PC-3 (cell line): ENCODE results near the gene NPHP1. TPM values are rescaled to one million over a fixed set of nuclear protein-coding genes. Genes with fewer than 3 reads are reported as not detected.

Source experiments
- ATAC-seq: fragments of 200-7000 bp; cut with Tn5 transposase; 2 replicates; pipeline ENCODE4 v1.9.1; 2020; ENCODE audit warnings: mild to moderate bottlenecking, moderate library complexity
- BruUV-seq: library from RNA; stranded (reverse); fragments of 400-500 nt; replicated peaks from 2 replicates; lab custom pipeline; 2021; lab: Mats Ljungman, UMichigan
- CTCF ChIA-PET: fragments of 300-600 bp; sonication (Branson Sonifier 250); formaldehyde crosslinking; loops from one replicate; lab custom pipeline; 2022; ENCODE audit warnings: antibody characterized with exemption; lab: Charles Lee
- POLR2A ChIA-PET: fragments of 300-600 bp; sonication (Branson Sonifier 250); formaldehyde crosslinking; loops from one replicate; lab custom pipeline; 2022; ENCODE audit warnings: antibody characterized with exemption; ENCODE audit not compliant: unreplicated experiment; lab: Charles Lee
- DNase-seq: peaks from one replicate; pipeline ENCODE4 v3.0.0-alpha.2; 2015
- H2AFZ ChIP-seq: fragments of 300-600 bp; sonication (generic); 2 replicates; pipeline ENCODE4 v1.6.0; 2016; ENCODE audit warnings: antibody characterized with exemption, low read length
- H3F3A ChIP-seq: fragments of 300-600 bp; sonication (generic); one replicate; pipeline ENCODE4 v1.6.0; 2017; ENCODE audit warnings: antibody characterized with exemption, low read length, control low read depth, mild to moderate bottlenecking; ENCODE audit not compliant: unreplicated experiment
- H3K27ac ChIP-seq: fragments of 300-600 bp; sonication (generic); 2 replicates; pipeline ENCODE4 v1.5.1; 2016; ENCODE audit warnings: mild to moderate bottlenecking, low read length
- H3K27me3 ChIP-seq: fragments of 300-600 bp; sonication (generic); 2 replicates; pipeline ENCODE4 v1.6.1; 2016; ENCODE audit warnings: low read length, mixed read lengths
- H3K36me3 ChIP-seq: fragments of 300-600 bp; sonication (generic); 2 replicates; pipeline ENCODE4 v1.6.1; 2016; ENCODE audit warnings: low read depth, mixed run types, low read length, mixed read lengths
- H3K4me1 ChIP-seq: fragments of 300-600 bp; sonication (generic); 2 replicates; pipeline ENCODE4 v1.5.1; 2016; ENCODE audit warnings: low read length; ENCODE audit not compliant: insufficient read depth
- H3K4me2 ChIP-seq: fragments of 300-600 bp; sonication (generic); 2 replicates; pipeline ENCODE4 v1.6.0; 2016; ENCODE audit warnings: low read length
- H3K4me3 ChIP-seq: fragments of 300-600 bp; sonication (generic); 2 replicates; pipeline ENCODE4 v1.5.1; 2016; ENCODE audit warnings: mild to moderate bottlenecking, low read length, mixed read lengths
- H3K79me2 ChIP-seq: fragments of 300-600 bp; sonication (generic); 2 replicates; pipeline ENCODE4 v1.6.1; 2017; ENCODE audit warnings: low read length, mixed read lengths
- H3K9ac ChIP-seq: fragments of 300-600 bp; sonication (generic); 2 replicates; pipeline ENCODE4 v1.6.0; 2016; ENCODE audit warnings: mild to moderate bottlenecking, low read length
- H3K9me2 ChIP-seq: fragments of 300-600 bp; sonication (generic); replicated peaks from 2 replicates; pipeline ENCODE4 v1.6.1; 2016; ENCODE audit warnings: mixed run types, low read length, mixed read lengths
- H3K9me3 ChIP-seq: fragments of 300-600 bp; sonication (generic); 2 replicates; pipeline ENCODE4 v1.6.1; 2016; ENCODE audit warnings: low read length, mixed read lengths
- H4K20me1 ChIP-seq: fragments of 300-600 bp; sonication (generic); 2 replicates; pipeline ENCODE4 v1.6.1; 2016; ENCODE audit warnings: low read length, mixed read lengths
- CTCF ChIP-seq: fragments of 300-600 bp; sonication (generic); conservative IDR thresholded peaks from 2 replicates; pipeline ENCODE4 v1.5.1; 2017; ENCODE audit warnings: antibody characterized with exemption, low read depth, mild to moderate bottlenecking, low read length
- EZH2 ChIP-seq: fragments of 300-600 bp; sonication (generic); IDR thresholded peaks from one replicate; pipeline ENCODE4 v1.6.1; 2017; ENCODE audit warnings: antibody characterized with exemption, mild to moderate bottlenecking, low read length; ENCODE audit not compliant: unreplicated experiment
- EZH2phosphoT487 ChIP-seq: fragments of 300-600 bp; sonication (generic); IDR thresholded peaks from 2 replicates; pipeline ENCODE4 v1.6.1; 2018; ENCODE audit warnings: mild to moderate bottlenecking, antibody characterized with exemption, low read length, borderline replicate concordance
- intact Hi-C: fragments of 100-400 bp; cut with micrococcal nuclease; formaldehyde crosslinking; loops from 2 replicates; pipeline ENCODE4 v1.9.0; 2023
- total RNA-seq: library from RNA; depleted of rRNA; stranded (reverse); fragments of >200 nt; gene quantifications from 2 replicates; pipeline ENCODE4 v1.2.3, GENCODE V29; 2014

NPHP1 gene
- total RNA-seq, 1 experiment from 2014 or later: 4.2 TPM

GRCh38 chr2:110104025-110104771 is 100.6 kb downstream of the NPHP1 start:
- H3K4me2 ChIP-seq: peak overlapping the region; percentile 73
- POLR2A ChIA-PET: no interaction called here
- H3K9ac ChIP-seq: peak overlapping the region; percentile 90
- TF ChIP-seq CTCF (no peak), EZH2 (no peak)
- peaks cover 68% of the 10 kb centered on the region for H3K79me2 ChIP-seq
- ATAC-seq (no peak), DNase-seq (peak; percentile 62)
- CTCF ChIA-PET: no interaction called here
- H3K27ac ChIP-seq: peak overlapping the region; percentile 98
- intact Hi-C loops: no loop called here
- H2AFZ ChIP-seq: no peak overlapping the region
- no peaks in the 10 kb centered on the region for H4K20me1 ChIP-seq
- peaks cover 29% of the 10 kb centered on the region for H3F3A ChIP-seq
- BruUV-seq: no TSS peak
- H3K27me3 ChIP-seq: no peaks in the 10 kb centered on the region
- peaks cover 27% of the 10 kb centered on the region for H3K36me3 ChIP-seq
- no peaks in the 10 kb centered on the region for H3K9me3 ChIP-seq
- H3K9me2 ChIP-seq: no peaks in the 10 kb centered on the region
- H3K4me1 ChIP-seq: peaks cover 88% of the 10 kb centered on the region
- H3K4me3 ChIP-seq: no peak overlapping the region

DNA sequence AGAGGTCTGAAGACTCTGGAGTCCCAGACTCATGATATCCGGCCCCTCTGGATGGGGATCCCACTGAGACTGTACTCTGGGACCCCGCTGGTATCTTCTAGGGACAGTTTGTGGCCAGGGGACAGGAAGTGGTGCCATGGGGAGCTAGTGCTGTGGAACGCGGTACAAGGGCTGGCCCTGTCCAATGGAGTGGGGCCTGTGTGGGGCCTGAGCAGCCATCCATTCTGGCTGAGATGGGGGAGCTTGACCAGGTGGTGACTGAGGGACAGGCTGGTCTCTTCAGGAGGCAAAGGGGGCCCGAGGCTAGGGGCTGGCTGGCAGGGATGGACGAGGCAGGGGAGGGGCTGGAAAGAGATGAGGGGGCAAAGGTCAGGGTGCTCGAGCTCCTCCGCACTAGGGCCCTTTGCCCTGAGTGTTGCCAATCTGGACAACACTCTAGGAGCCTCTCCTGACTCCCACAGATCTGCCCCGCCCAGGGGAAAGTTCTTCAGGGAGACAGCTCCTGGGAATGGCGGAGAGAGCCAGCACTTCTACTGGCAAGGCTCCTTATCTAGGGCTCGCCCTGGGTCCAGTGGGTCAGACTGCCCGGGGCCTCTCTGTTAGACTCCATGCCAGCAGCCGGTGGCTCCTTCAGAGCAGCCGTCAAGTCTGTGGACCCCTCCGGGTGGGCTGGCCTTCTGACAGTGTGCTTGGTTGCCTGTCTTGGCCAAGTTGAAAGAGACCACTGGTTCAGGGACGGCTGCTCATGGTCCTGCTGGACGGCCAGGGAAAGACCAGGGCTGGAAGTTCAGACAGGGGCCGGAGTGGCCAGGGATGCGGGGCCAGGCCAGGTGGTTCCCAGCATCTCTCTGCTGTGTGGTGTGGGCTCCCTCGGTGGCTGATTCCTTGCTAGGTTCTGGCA is 101.5 kb downstream of the NPHP1 start:
- no peak for TF ChIP-seq EZH2
- TF ChIP-seq EZH2phosphoT487: no peak

DNA sequence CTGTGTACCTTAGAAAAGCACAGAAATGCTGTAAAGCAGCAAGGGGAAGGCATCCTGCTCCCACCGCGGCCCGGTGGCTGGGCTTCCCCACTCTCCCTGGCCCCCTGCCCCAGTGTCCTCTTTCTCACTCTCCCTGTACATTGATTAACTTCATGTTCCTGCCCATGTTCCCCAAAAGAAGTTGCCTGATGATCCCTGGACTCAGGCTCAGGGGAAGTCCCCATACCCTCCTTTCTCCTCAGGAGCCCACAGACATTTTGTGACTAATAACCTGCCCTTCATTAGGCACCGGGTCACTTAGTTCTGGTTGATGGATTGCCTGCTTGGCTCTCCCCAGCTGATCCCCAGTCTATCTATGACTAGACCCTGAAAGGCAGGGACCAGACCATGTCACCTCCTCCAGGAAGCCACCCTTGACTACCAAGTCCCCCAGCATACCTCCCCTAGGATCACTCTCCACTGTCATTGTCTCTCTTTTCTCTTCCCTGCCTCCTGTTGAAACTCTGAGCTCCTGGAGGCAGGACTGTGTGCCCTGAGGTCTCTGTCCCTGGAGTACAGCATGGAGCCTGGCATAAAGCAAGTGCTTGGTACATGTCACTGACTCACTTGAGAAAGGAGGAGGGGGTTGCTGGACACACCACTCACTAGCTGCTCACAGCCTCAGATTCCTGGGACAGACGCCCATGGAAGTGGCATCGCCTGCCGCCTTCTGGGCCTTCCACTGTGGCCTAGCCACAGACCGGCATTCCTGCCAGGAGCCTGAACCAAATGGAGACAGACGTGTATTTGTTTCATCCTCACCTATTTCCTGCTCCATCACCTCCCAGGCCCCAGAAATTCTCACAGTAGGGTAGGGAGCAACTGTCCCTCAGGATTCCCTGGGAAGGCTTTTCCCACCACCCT is 102.7 kb downstream of the NPHP1 start:
- no peak for TF ChIP-seq EZH2
- TF ChIP-seq EZH2phosphoT487: no peak
- no peak for TF ChIP-seq CTCF
- no peaks in the 10 kb centered on the region for H3K9me2 ChIP-seq
- POLR2A ChIA-PET: no interaction called here
- H2AFZ ChIP-seq: no peak overlapping the region
- H3K9me3 ChIP-seq: no peaks in the 10 kb centered on the region
- peaks cover 78% of the 10 kb centered on the region for H3K4me1 ChIP-seq
- peak overlapping the region; percentile 98 for H3K27ac ChIP-seq
- peaks cover 32% of the 10 kb centered on the region for H3K36me3 ChIP-seq
- peak overlapping the region; percentile 23; the same call in 1 of the 2 replicates for H3K4me3 ChIP-seq
- DNase-seq (peak; percentile 63), ATAC-seq (no peak)
- TSS peak; percentile 87 for BruUV-seq
- H3F3A ChIP-seq: peaks cover 28% of the 10 kb centered on the region
- no peaks in the 10 kb centered on the region for H3K27me3 ChIP-seq
- peaks cover 66% of the 10 kb centered on the region for H3K79me2 ChIP-seq
- peak overlapping the region; percentile 69 for H3K4me2 ChIP-seq
- no peaks in the 10 kb centered on the region for H4K20me1 ChIP-seq
- CTCF ChIA-PET: no interaction called here
- H3K9ac ChIP-seq: peak overlapping the region; percentile 90
- intact Hi-C loops: no loop called here

More for the DNA sequence above, 101.5 kb downstream of the NPHP1 start:
- intact Hi-C loops: no loop called here
- Histone ChIP-seq H3K36me3 (peaks cover 29% of the 10 kb centered on the region), H3K9me3 (no peaks in the 10 kb centered on the region), H3K4me2 (peak overlapping the region; percentile 69), H2AFZ (no peak overlapping the region), H3K4me3 (no peak overlapping the region), H4K20me1 (no peaks in the 10 kb centered on the region), H3K27ac (peak overlapping the region; percentile 98), H3F3A (peaks cover 29% of the 10 kb centered on the region), H3K9ac (peak overlapping the region; percentile 90), H3K27me3 (no peaks in the 10 kb centered on the region), H3K9me2 (no peaks in the 10 kb centered on the region), H3K79me2 (peaks cover 68% of the 10 kb centered on the region), H3K4me1 (peaks cover 79% of the 10 kb centered on the region)
- ATAC-seq (no peak), DNase-seq (no peak)
- no TSS peak for BruUV-seq
- ChIA-PET POLR2A (no interaction called here), CTCF (no interaction called here)
